ENCODE measurements around the gene PROSER3. TPM values are rescaled to one million over a fixed set of nuclear protein-coding genes. Genes with fewer than 3 reads are reported as not detected.

The PROSER3 gene
- total and polyA plus RNA-seq, 2 experiments from 2014 or later: 16.3 to 28.9 TPM

- TF ChIP-seq CTCF (IDR thresholded peaks at IDR 0.05; ENCODE audit: low read depth, low read length): no peak
- Histone ChIP-seq H3K36me3 (no peaks in the 10 kb centered on the region), H3K27me3 (no peaks in the 10 kb centered on the region), H3K27ac (no peak overlapping the region), H3K4me3 (no peak overlapping the region), H3K9me3 (ENCODE audit: low read depth) (no peaks in the 10 kb centered on the region), H3K4me1 (ENCODE audit: low read depth) (no peaks in the 10 kb centered on the region)
- no peak for DNase-seq (ENCODE audit: low read depth in 1 of 2, low spot score in 1 of 2)
Observed at GRCh38 chr19:35783469-35784434, 25.8 kb downstream of the PROSER3 start.

GRCh38 chr19:35784503-35785338 is 26.7 kb downstream of the PROSER3 start:
- no peaks in the 10 kb centered on the region for H3K4me1 ChIP-seq (ENCODE audit: low read depth)
- no peaks in the 10 kb centered on the region for H3K9me3 ChIP-seq (ENCODE audit: low read depth)
- no peak overlapping the region for H3K27ac ChIP-seq
- no peak overlapping the region for H3K4me3 ChIP-seq
- no peaks in the 10 kb centered on the region for H3K27me3 ChIP-seq
- DNase-seq (ENCODE audit: low read depth in 1 of 2, low spot score in 1 of 2): peak in 1 of 2 donors; percentile 33
- TF ChIP-seq CTCF (IDR thresholded peaks at IDR 0.05; ENCODE audit: low read depth, low read length): no peak
- no peaks in the 10 kb centered on the region for H3K36me3 ChIP-seq

GRCh38 chr19:35785339-35785627 is 27.3 kb downstream of the PROSER3 start:
- DNase-seq (ENCODE audit: low read depth in 1 of 2, low spot score in 1 of 2): no peak
- H3K27me3 ChIP-seq: no peaks in the 10 kb centered on the region
- no peak overlapping the region for H3K27ac ChIP-seq
- TF ChIP-seq CTCF (IDR thresholded peaks at IDR 0.05; ENCODE audit: low read depth, low read length): no peak
- H3K9me3 ChIP-seq (ENCODE audit: low read depth): no peaks in the 10 kb centered on the region
- no peaks in the 10 kb centered on the region for H3K4me1 ChIP-seq (ENCODE audit: low read depth)
- no peaks in the 10 kb centered on the region for H3K36me3 ChIP-seq
- H3K4me3 ChIP-seq: no peak overlapping the region

- Histone ChIP-seq H3K27ac (no peak overlapping the region), H3K4me3 (no peak overlapping the region), H3K4me1 (ENCODE audit: low read depth) (no peaks in the 10 kb centered on the region), H3K9me3 (ENCODE audit: low read depth) (no peaks in the 10 kb centered on the region), H3K27me3 (no peaks in the 10 kb centered on the region), H3K36me3 (no peaks in the 10 kb centered on the region)
- DNase-seq (ENCODE audit: low read depth in 1 of 2, low spot score in 1 of 2): no peak
- no peak for TF ChIP-seq CTCF (IDR thresholded peaks at IDR 0.05; ENCODE audit: low read depth, low read length)
Observed at GRCh38 chr19:35786299-35787160, 28.6 kb downstream of the PROSER3 start.

- TF ChIP-seq CTCF (IDR thresholded peaks at IDR 0.05; ENCODE audit: low read depth, low read length): no peak
- Histone ChIP-seq H3K36me3 (no peaks in the 10 kb centered on the region), H3K27me3 (no peaks in the 10 kb centered on the region), H3K27ac (no peak overlapping the region), H3K4me1 (ENCODE audit: low read depth) (no peaks in the 10 kb centered on the region), H3K9me3 (ENCODE audit: low read depth) (no peaks in the 10 kb centered on the region), H3K4me3 (no peak overlapping the region)
- DNase-seq (ENCODE audit: low read depth in 1 of 2, low spot score in 1 of 2): no peak
Observed at GRCh38 chr19:35787227-35787799, 29.3 kb downstream of the PROSER3 start.
